ENCODE results near the gene KIF2C.
"Not testable (repeated sequence)": the region's sequence is repeated elsewhere in the genome, so short reads cannot be mapped to it uniquely, and the experiment has no call there.

The KIF2C gene

DNA sequence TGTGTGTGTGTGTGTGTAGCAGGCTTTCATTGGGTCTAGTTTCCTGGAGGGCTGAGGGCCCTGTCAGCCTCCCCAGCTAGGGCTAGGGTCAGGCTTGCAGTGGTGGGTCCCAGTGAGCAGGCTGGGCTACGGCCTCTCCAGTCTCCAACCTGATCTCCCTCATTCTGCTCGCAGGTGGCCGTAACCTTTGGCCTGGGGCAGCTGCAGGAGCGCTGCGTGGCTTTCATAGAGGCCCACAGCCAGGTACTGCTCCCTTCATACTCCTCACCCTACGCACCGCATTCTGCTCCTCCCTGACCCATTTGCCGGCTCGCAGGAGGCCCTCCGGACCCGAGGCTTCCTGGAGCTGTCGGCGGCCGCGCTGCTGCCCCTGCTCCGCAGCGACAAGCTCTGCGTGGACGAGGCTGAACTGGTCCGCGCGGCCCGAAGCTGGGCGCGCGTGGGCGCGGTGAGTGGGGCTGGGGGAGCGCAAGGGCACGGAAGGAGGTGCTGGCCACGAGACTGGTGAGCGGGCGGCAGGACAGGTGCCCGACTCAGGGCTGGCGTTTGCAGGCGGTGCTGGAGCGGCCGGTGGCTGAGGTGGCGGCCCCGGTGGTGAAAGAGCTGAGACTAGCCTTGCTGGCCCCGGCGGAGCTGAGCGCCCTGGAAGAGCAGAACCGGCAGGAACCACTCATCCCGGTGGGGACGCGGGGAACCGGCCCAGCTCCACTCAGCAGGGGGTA is 73.3 kb downstream of the KIF2C start:
- DNase-seq (ENCODE audit: low read depth): no peak

DNA sequence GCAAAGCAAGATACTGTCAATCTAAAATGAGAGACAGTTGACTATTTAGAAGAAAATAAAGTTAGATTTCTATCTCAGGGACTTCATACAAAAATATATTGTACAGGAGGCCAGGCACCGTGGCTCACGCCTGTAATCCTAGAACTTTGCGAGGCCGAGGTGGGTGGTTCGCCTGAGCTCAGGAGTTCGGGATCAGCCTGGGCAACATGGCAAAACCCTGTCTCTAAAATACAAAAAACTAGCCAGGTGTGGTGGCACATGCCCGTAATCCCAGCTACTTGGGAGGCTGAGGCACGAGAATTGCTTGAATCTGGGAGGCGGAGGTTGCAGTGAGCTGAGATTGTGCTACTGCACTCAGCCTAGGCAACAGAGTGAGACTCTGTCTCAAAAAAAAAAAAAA is 76.3 kb downstream of the KIF2C start:
- DNase-seq (ENCODE audit: low read depth): not testable (repeated sequence)

- DNase-seq (ENCODE audit: low read depth): no peak
Measured at GRCh38 chr1:44817307-44817706, 77.7 kb downstream of the KIF2C start.
